DMS153 treated with DMSO at 0.1 percent for 48 hours (cell line): Measurements from ENCODE around the gene TGM4.

Experiments used
- DNase-seq: peaks from one replicate; lab custom pipeline; 2025; ENCODE audit not compliant: unreplicated experiment; lab: John Stamatoyannopoulos, UW

Gene TGM4

DNA sequence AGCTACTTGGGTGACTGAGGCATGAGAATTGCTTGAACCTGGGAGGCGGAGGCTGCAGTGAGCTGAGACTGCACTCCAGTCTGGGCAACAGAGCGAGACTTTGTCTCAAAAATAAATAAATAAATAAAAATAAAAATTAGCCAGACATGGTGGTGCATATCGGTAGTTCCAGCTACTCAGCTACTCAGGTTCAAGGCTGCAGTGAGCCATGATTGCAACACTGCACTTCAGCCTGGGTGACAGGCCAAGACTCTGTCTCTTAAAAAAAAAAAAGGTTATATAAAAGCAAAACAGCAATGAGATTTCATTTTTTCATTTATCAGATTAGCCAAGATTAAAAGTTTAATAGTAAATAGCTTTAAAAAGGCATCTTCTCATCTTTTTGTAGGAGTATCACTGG is 2.9 kb downstream of the TGM4 start:
- no peak for DNase-seq

DNA sequence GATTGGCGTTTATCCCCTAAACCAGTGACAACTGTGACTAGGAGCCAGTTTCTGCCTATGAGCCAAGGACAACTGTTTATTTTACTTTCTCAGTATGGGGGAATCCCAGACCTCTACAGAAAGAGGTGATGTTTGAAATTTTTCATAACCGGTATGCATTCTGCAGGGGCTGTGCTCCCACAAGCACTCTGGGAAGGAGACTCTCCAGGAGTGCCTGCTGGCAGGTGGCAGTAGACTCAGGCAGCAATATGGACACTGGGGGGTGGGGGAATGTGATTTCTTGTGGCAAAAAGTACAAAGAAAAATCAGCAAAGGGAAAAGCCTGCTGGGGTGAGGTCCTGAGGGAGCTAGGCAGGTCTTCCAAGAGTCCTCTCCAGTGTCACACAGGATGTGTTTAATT is 5.9 kb downstream of the TGM4 start:
- no peak for DNase-seq

DNA sequence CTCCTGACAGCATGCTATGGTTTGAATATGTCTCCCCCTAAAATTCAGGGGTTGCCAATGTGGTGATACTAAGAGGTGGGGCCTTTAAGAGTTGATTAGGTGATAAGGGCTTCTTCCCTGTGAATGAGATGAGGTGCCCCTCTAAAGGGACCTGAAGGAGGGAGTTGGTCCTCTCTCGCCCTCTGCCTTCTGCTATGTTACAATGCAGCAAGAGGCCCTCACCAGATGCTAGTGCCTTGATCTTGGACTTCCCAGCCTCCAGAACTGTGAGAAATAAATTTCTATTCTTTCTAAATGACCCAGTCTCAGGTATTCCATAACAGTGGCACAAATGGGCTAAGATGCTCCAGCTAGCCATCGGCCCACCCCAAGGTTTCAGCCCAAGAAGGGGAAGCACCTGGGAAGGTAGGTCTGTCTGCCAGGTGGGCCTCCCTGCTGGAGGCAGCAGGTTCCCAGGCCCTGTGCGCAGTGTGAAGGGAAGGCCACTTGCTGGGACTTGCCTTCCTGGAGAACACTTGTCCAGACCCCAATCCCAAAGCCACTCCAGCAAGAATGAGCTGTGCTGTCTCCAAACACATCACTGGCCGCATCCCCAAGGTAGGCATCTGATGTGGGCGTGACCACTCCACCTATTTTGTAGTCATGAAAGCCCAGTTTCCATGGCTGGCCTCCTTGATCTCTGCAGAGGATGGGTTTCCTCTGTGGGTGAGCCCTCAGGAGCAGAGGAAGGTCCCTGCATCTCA is 9.0 kb downstream of the TGM4 start:
- DNase-seq, result no peak

DNA sequence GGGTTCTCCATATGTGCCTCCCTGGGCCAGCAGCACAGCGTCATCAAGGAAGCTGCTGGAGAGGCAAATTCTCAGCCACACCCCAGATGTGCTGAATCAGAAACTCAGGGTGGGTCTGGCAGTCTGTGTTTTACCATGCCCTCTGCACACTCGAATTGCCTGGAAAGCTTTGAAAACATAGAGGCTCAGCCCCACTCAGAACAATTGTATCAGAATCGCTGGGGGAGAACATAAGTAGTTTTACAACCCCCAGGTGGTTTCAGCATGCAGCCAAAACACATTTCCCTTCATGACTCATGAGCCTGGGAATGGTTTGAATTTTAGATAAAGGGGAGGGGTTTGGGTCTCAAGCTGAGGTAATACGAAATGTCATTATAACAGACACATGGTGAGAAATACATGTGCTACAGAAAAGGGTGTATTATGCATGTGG is 9.6 kb downstream of the TGM4 start:
- no peak for DNase-seq

DNA sequence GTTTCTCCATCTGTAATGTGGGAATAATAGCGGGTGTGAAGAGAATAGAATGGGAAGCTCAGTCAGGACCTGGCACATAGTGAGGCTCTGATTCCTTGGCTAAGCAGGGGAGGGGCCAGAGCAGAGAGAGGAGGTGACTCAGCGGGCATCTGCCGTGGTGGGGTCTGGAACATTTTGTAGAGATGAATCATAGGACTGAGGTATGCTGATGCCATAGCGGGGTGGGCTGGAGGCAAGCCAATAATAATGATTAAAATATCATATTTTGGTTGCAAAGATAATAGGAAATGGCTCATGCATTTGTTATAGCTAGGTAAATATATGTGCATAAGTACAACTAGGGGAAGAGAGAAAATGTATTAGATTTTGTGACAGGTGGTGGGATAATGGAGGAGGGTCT is 11.2 kb downstream of the TGM4 start:
- no peak for DNase-seq

DNA sequence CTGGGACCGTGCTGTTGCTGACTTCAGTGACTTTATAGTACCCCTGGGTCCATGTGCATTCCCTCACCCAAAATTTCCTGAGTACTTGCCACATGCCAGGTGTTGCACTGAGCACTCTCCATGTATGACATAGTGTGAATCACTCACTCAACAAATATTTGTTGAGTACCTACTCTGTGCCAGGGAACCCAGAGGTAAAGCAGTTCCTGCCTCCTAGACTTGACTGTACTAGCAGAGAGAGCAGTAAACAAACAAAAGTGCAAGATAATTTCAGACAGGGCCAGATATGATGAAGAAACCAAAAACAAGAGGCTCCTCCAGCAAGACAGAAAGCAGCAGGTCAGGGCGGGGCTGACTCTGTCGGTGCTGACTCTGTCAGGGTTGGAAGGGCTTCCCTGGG is 12.2 kb downstream of the TGM4 start:
- no peak for DNase-seq

DNA sequence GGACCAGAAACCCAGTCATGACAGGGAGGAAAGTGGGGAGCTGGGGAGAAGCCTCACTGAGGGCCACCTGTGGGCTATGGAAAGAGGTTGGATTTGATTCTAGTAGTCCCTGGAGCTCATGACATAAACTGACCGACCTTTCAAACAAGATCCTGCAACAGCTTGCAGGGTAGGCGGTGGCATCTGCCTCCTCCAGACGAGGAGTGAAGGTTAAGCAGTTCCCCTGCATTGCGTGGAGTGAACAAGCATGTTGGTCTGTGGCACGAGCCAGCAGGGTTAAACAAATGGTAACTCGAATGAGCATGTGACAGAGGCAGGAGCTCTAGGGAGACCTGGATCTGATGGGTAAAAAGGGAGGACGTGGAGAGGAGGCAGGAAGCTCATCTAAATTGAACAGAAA is 12.7 kb downstream of the TGM4 start:
- no peak for DNase-seq

DNA sequence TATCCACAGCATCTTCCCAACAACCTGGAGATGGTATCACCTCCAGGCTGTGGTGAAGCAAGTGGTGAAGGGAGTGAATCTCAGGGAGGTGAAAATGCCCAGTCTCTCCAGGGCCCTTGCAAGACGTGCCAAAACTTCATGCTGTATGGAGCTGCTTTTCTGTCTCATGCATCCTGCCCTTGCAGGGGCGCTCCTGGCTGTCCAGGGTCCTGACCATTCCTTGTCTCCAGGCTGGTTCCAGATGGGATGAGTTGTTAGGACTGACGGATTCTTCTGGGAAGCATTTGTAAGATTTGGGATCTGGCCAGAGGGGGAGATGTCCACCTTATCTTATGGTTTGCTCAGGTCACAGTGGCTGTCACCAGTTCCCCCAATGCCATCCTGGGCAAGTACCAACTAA is 15.8 kb downstream of the TGM4 start:
- DNase-seq, result no peak

DNA sequence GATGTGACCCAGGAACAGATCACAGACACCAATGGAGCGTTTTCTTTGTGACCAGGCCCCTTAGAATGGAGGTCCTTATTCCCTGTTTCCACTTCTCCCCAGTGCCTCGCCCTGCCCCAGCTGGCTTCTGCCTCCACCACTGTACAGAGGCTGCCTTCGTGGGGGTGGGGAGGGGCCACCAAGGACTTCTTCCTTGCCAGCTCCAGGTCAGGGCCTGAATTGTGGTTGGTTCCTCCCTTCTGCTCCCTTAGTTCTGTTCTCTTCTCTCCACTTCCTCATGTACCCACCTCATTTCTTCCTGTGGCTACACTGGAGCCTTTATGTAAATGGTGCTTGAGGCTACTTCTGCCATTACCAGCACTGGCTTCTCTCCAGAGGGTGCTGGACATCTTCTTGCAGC is 16.4 kb downstream of the TGM4 start:
- no peak for DNase-seq

DNA sequence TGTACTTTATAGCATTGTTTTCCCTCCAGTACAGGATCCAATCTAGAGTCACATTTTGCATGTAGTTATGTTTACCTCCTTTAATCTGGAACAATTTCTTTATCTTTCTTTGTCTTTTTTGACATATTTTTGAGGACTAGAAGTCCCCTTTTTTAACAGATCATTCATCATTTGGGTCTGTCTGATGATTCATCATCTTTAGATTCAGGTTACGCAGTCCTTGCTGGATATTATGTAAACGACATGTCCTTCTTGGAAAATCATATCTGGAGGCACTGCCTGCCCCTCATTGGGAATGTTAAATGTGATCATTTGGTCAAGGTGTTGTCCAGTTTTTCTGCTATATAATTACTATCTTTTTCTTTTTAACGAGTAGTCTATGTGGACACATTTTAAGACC is 18.3 kb downstream of the TGM4 start:
- DNase-seq, result no peak

DNA sequence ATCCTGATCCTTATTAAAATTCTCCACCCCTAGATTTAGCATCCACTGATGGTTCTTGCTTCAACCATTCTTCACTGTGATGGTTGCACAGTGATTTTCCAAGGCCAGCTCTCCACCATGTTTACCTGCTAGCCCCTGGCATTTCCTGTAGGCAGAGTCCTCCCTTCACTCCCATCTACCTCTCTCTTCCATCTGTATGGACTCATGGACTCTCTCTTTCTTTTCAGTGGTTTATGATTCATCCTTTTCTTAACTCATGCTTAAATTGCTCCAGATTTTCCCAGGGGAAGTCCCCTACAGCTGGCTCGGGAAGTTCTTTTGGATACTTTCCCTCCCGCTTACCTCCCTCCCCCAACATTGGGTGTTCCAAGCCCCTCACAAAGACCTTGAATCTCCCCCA is 18.7 kb downstream of the TGM4 start:
- no peak for DNase-seq

DNA sequence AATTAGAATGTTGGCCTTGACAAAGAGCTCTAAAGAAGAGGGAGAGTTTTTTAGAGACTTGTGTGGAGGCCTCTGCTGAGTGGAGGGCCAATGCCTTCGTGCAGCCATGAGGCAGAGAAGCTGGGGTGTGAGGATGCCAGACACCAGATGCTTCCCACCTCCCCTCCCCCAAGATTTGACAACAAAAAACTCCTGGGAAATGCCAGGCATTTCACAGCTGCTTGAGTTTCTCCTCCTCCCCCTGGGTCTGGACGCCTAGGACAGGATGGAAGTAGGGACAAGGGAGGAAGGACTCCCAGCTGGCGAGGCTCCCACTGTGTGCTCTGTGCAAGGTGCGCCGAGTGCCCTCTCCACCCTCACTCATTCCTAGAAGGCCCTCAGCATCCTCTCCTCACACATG is 20.1 kb downstream of the TGM4 start:
- DNase-seq, result no peak

DNA sequence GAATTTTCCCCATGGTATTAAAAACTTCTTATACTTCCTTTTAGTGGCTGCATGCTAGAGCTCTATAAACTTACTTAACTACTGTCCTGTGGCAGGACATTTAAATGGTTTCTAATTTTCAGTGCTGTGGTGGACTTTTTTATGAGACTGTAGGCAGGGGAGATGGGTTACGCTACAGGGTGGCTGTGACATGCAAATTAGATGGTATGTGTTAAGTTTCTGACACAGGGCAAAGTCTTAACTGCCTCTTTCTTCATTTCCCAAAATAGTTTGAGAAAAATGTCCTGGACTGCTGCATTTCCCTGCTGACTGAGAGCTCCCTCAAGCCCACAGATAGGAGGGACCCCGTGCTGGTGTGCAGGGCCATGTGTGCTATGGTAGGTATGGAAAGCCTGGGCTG is 22.0 kb downstream of the TGM4 start:
- DNase-seq, result no peak

DNA sequence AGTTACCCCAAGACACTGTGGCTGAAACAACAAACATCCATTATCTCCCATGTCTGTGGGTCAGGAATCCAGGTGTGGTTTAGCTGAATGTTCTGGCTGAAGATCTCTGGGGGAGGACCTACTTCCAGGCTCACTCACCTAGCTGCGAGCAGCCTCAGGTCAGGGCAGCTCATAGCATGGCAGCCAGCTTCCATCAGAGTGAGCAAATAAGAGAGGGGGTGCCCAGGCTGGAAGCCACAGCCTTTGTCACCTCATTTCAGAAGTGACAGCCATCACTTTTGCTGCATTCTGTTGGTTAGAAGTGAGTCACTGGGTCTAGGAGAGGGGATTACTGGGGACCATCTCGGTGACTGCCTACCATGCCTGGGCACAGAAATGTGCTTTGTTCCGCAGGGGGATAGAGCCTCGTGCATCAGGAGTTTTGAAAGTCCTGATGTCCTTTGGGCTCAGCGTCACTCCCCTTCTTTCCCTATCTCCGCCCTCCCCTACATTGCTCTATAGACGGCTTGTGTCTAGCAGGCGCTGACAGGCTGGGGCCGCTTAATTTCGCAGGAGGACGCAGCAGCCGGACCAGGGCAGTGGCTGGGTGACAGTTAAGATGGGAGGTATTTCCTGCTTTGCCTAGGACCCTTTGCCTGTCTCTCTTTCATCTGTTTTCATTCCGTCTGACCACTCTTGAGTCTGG is 25.4 kb downstream of the TGM4 start:
- no peak for DNase-seq

DNA sequence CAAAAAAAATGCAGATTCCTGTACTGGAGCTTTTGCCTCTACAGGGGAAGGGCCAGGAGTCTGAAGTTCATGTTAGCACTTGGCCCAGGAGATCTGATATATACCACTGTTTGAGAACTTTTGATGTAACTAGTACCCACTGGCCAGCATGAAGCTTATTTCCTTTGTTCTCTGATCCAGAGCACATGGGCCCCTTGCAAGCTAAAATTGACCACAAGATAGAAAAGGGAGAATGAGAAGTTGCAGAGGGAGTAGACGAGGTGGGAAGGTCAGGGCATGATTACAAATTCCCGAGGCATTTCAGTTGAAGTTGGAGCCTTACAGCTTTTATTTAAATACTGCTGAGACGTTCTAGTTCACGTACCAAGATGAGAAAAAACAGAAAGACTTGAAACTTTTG is 28.2 kb downstream of the TGM4 start:
- DNase-seq, result no peak

DNA sequence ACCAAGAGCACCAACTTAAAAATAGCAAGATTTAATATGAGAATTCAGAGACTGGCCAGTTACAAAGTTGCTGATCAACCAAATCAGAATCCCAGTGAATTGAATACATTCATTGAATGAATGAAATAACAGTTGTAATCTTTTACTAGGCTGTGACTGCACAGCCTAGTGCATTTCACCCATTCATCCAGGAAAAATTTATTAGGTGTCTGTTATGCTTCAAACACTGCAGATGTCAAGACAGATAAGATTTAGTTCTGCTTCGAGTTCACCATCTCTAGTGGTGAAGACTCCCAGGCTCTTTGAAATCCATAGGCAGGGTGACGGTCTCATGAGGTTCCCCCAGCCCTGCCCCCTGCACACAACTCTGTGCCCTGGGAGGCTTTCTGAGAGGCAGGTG is 28.9 kb downstream of the TGM4 start:
- DNase-seq, result no peak

DNA sequence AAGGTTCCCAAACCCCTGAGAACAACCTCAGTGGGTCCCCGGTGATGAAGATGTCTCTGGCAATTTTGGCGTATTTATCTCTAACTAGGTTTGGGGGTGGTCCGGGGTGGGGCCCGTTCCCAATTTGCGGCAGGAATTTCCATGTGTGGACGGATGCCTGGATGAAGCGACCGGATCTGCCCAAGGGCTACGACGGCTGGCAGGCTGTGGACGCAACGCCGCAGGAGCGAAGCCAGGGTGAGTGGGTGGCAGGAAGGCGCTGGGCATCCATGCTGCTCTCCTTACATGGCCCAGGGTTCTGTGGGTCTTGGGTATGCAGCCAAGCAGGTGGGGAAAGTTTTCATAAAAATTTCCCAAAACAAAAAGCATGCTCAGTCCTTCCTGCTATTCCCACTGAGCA is 29.3 kb downstream of the TGM4 start:
- no peak for DNase-seq

DNA sequence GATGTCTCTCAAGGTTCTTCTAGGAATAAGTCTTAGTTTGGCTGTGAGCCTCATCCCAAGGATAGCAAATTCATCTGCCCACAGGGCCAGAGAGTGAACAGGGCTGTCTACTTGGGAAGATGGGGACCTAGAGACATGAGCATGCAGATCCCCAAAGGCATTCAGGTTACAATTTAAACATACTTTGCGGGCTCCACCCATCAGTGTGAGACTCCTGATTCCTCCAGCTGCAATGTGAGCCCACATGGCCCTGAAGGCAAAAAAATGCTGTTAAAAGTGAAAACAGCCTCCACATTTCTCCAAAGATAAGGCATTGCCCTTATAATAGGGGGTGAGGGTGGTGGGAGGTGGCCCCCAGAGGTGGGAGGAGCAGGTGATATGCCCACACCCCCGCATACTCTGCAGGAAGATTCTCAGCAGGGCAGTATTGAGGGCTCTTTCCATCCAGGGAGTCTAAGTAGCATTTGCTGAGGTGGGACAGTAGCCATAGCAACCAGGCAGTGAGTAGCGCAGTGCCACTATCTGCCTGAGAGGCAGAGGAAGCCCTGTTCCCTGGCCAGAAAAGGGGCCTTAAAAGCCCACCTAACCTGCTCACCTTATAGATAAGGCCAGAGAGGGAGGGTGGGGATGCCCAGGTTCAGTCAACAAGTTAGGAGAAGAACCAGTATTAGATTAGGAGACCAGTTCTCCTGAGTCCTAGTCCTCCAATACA is 31.2 kb downstream of the TGM4 start:
- no peak for DNase-seq

DNA sequence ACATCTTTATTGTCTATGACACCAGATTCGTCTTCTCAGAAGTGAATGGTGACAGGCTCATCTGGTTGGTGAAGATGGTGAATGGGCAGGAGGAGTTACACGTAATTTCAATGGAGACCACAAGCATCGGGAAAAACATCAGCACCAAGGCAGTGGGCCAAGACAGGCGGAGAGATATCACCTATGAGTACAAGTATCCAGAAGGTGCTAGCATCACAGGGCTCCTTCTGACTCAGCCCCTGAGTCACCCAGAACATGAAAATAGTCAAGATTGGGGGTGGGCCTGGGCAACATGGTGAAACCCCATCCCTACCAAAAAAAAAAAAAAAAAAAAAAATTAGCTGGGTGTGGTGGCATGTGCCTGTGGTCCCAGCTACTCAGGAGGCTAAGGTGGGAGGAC is 32.6 kb downstream of the TGM4 start:
- no peak for DNase-seq

DNA sequence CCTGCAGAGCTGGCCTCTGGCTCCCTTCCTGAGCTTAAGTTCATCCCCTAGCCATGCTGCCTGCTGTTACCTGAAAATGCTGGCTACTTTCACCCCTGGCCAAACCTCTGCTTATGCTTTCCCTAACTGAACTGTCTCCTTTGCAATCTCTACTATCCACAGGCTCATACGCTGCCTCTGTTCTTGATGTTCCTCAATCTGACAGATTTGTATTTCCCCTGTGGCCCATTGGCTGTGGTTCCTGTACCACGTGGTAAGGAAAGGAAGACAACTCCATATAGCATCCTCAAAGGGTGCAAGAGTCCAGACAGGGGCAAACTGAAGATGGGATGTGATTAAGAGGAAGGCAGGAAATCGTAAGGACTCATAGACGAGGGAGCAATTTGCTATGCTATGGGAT is 33.2 kb downstream of the TGM4 start:
- no peak for DNase-seq

DNA sequence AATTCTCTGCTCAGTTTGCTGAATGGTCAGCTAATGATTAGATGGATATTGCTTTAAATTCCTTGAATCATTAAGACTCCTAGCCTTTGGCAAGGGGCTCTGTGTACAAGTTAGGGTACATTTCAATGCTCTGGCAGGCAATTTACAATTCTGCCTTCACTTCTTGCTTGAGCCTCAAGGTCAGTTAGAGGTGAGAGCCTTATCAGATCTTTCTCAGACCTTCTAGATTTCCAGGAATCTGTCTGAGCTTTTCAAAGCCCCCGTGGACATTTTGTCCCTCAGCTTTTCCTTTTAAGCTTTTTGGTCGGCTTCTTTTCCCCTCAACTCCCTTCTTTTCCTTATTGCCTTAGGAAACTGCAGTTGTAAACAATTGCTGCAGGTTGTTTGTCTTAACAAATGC is 34.7 kb downstream of the TGM4 start:
- no peak for DNase-seq

DNA sequence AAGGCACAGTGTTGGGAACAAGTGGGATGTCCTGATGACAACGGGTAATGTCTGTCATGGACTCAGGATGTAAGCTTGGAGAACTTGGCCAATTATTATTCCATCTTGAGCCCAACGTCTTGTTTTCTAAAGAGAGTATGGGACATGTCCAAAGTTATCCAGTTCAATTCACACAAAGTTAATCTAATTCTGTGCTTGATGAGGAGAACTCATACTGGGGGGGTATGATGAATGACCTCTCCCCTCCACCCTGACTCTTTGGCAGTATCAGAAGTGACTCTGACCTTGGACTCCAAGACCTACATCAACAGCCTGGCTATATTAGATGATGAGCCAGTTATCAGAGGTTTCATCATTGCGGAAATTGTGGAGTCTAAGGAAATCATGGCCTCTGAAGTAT is 36.3 kb downstream of the TGM4 start:
- DNase-seq, result no peak
